HG03520 (cell line): ENCODE results near the gene ACTG1.

Source experiments
- ATAC-seq: cut with Tn5 transposase; IDR thresholded peaks from one replicate; pipeline ENCODE4 v1.9.1; 2021; ENCODE audit warnings: mild to moderate bottlenecking, moderate library complexity; ENCODE audit not compliant: unreplicated experiment

ACTG1 gene

DNA sequence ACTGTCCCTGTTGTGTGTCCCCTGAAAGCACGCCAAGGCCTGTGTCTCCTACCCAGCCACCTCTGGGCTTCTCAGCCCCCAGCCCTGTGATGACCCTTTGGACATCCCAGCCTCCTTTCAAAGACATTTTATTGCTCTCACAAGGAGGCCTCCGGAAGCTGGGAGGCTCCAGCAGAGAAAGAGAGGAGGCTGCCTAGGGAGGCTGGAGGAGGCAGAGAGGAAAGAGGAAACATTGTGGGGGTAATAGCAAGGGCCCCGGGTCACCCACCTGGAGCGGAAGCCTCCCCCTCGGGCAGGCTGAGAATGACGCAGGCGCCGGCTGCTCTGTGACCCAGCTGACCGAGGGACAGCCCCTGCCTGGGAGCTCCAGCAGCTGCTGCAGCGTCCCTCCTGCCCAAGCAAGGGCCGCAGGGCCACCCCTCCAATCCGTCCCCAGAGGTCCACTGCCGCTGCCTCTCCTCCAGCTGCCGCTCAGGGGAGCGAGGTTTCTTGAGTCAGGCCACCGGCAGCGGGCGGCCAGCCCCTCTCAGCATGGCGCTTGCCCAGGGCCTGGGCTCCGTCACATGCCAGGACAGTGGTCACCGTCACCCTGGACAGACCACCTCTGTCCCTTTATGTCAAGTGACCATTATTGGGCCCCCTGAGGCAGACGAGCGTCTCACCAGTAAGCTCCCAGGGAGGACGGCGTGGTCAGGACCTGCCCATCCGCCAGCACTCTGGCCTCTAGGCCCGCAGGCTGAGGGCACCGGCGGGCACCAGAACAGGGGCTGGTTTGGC, 29.3 kb downstream of the ACTG1 start:
- no peak for ATAC-seq

GRCh38 chr17:81482673-81483072, 29.9 kb downstream of the ACTG1 start:
- ATAC-seq = no peak

DNA sequence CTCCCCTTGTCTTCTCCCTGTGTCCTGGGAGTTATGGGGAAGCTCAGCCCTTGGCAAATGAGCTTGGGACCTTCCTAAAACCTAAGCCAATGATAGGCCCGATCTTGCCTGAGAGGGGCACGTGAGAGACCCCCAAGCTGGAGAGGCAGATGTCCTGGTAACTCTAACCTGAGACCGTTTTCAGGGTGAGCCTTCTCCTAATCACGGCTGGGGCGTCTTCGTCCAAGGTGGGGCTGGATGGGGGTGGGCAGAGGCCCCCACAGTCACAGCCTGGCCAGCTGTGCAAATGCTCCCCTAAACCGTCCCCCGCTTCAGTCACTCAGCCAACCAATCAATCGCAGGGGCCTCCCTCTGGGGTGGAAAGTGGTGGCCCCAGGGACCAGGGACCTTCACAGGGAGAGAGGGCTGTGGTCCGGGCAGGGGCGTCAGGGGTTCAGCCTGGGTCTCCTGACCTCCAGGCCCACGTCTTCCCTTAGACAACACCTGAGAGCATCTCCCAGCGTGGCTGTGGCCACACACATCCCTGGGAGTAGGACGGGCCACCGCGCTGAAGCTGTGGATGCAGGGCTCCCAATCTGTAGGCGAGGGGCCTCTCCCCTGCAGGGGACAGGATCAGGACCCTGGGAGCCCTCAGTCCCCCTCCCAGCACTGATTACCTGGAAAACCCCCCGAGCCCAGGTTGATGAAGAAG, 30.6 kb downstream of the ACTG1 start:
- ATAC-seq = no peak

- no peak for ATAC-seq
Observed at GRCh38 chr17:81481073-81481799, 31.4 kb downstream of the ACTG1 start.

GRCh38 chr17:81480140-81481072, 32.2 kb downstream of the ACTG1 start:
- ATAC-seq = no peak

DNA sequence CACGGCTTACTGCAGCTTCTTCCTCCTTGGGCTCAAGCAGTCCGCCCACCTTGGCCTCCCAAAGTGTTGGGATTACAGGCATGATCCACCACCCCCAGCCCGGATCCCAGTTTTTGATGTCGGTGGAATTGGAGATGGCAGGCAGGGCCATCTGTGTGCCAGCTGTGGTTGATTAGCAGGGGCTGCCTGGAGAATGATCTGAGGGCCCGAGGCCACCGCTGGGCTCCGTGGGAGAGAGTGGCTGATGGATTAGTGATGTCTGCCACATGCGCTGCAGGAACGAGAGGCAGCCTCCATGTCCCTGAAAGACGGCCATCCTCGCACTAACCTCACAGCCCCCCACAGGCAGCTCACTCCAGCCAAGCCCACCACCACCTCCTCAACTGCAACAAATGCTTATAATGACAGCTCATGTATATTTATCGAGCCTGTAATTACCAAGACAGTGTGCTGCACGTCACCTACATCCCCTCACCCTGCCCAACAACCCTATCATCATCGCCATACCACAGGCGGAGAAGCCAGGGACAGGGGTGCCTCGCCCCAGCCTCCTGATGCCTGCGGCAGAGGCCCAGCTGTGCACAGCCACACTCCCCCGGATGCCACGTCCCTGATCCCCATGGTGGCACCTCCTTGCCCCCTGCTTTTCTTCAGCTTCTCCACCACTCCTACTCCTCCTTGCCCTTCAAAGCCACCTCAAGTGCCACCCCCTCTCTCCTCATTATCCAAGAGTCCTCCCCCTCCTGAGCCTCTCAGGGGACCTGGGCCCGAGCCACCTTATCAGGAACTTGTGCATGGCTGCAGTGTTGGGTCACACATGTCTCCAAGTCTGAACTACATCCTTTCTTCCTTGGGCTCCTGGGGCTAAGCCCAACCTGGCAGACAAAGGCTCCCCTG, 33.2 kb downstream of the ACTG1 start:
- no peak for ATAC-seq

DNA sequence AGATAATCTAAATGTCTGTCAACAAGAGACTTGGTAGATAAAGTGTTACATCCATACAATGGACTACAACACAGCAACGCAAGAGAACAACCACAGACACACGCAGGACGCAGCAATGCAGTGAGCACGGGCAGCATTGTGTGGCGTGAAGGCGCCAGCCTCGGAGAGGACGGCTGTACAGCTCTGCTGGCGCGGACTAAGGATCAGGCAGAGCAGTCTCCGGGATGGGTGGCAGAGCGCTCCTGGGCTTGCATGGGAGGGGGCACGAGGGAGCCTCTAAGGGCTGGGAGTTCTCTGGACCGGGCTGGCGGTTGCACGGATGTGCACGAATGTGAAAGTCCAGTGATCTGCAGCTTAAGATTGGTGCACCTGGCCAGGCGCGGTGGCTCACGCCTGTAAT, 34.5 kb downstream of the ACTG1 start:
- ATAC-seq = no peak

DNA sequence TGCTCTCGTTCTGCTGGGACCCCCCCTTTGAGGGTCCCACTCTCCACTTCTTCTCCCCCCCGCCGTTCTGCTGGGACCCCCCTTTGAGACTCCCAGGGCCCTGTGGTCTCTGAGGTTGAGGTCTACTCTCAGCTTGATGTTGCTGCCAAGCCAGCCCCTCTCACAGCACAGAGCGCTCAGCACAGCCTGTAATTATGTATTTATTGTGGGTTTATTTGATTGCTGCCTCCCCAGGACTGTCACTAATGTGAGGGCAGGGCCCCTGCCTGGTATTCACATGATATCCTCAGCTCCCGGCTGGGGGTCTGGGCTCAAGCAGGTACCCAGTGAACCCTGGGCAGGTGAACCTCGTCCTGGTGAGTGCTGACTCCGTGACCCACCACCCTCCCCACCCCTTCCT, 35.4 kb downstream of the ACTG1 start:
- ATAC-seq = no peak

- ATAC-seq = no peak
Observed at GRCh38 chr17:81476635-81477034, 36.0 kb downstream of the ACTG1 start.

DNA sequence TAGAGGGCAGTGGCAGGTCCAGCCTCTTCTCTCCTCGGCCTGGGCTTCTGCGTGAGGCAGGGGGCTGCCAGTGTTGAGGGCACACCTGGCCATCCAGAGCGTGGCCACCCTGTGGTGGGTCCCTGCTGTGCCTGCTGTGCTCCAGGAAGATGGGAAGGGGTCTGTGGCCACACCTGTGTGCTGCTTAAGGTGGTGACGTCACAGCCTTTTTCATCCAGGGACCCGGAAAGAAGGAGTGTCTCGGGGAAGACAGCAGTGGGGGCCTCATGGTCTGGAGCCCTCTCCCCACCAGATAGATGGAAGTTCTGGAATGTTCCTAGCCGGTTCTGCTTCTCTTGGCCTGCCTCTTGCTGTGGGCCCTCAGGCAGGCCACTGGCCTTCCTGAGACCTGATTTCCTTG, 36.5 kb downstream of the ACTG1 start:
- ATAC-seq = no peak

- ATAC-seq = no peak
Observed at GRCh38 chr17:81474958-81475357, 37.6 kb downstream of the ACTG1 start.

DNA sequence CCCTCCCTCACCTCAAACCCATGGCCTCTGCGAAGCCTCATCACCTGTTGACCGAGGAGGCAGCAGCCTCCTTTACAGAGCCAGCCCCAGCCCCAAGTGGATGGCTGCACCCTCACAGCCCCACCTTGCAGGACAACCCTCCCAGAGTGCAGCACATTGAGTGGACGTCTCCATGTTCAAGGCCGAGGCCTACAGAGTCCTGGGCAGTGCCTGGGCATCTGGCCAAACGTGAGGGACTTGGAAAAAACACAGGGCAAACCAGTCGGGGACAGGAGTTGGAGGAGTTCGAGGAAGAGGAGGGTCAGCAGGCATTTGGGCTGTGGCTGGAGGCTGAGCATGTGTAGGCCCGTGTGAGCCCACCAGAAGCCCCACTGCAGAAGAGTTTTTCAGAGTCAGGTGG, 39.6 kb downstream of the ACTG1 start:
- ATAC-seq = no peak

- ATAC-seq = no peak
Observed at GRCh38 chr17:81471818-81472456, 40.7 kb downstream of the ACTG1 start.

DNA sequence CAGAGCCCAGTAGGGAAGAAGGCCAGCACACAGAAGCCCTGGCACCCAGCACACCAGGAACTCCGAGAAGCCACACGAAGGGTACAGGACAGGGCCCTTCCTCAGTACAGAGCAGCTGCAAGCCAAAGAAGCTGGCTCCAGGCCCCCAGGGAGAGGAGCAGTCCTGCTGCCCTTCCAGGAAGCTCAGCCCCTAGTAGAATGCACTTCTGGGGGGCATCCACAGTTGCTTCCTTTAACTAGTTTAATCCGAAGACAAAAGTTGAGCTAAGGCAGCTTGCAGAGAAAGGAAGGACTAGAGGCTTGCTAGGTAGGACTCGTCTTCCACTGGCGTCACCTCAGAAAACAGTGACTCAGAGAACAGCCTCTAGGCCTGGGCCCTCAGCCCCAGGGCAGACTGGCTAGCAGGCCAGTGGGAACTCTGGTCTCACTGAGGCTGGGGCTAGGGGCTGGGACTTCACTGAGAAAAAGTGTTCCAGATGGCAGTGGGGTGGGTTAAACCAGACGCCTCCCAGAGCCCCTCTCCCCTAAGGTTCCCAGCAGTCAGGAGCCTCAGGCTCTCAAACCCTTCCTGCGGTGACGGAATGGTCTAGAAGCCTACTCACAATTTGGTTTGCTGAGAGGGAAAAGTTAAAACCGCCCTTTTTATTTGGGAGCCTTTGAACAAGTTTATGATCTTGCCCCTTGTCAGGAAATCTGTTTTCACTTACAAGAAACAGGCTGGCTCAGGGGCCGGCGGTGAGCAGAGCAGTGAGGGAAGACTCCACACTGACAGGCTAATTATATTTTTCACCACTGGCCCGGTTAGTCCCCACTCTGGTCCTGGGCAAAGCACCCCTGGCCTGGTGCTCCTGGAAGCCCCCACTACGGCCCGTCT, 41.4 kb downstream of the ACTG1 start:
- ATAC-seq = no peak

- no peak for ATAC-seq
Observed at GRCh38 chr17:81470270-81470943, 42.2 kb downstream of the ACTG1 start.

DNA sequence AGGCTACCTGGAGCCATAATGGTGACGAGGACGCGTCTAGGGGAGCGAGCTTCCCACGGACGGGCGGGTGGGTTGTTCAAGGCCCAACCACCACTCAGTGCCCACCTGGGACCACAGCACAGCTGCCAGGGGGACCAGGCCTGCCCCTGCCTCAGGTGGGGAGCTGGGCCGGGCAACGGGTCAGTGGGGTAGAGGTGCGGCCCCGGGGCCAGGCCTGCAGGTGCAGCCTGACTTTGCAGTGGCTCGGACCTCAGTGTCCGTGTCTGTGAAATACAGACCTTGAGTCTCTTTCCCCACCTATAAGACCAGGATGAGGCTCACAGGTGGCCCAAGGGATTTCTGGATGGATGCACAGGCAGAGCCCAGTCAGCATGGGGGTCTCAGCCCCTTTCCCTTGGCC, 43.3 kb downstream of the ACTG1 start:
- no peak for ATAC-seq

- no peak for ATAC-seq
Observed at GRCh38 chr17:81468770-81469121, 43.9 kb downstream of the ACTG1 start.
